Uterus (tissue), 4 donors: ENCODE data around the gene CAMKV. TPM values are rescaled to one million over a fixed set of nuclear protein-coding genes. Genes with fewer than 3 reads are reported as not detected.

ENCODE experiments used
- DNase-seq, 2 donors: peaks; one replicate each; pipeline ENCODE4 v3.0.0-alpha.2; 2019 to 2020
- H3K27ac ChIP-seq, 2 donors: fragments of 200-600 bp; sonication (generic); 1 replicate in 1 of 2; 2 replicates in 1 of 2; pipeline ENCODE4 v1.5.1; 2016 to 2018
- H3K27me3 ChIP-seq, 2 donors: fragments of 200-600 bp; sonication (generic); one replicate each; pipeline ENCODE4 v1.5.1; 2018 to 2019; ENCODE audit warnings: control low read depth in 1 of 2
- H3K36me3 ChIP-seq, 2 donors: fragments of 200-600 bp; sonication (generic); one replicate each; pipeline ENCODE4 v1.5.1; 2019; ENCODE audit warnings: control low read depth in 1 of 2
- H3K4me1 ChIP-seq, 2 donors: fragments of 200-600 bp; sonication (generic); one replicate each; pipeline ENCODE4 v1.5.1; 2018 to 2019; ENCODE audit warnings: control low read depth in 1 of 2
- H3K4me3 ChIP-seq, 2 donors: fragments of 200-600 bp; sonication (generic); 1 replicate in 1 of 2; 2 replicates in 1 of 2; pipeline ENCODE4 v1.5.1; 2018 to 2019; ENCODE audit warnings: mild to moderate bottlenecking in 1 of 2
- H3K9me3 ChIP-seq, 2 donors: fragments of 200-600 bp; sonication (generic); one replicate each; pipeline ENCODE4 v1.5.1; 2019; ENCODE audit warnings: control low read depth in 1 of 2
- POLR2A ChIP-seq, 2 donors: fragments of 450-650 bp; IDR thresholded peaks; one replicate each; pipeline ENCODE4 v1.6.1; 2016; ENCODE audit warnings: antibody characterized with exemption in 2 of 2, mild to moderate bottlenecking in 1 of 2, moderate library complexity in 1 of 2
- intact Hi-C: fragments of 100-400 bp; cut with DNase I; formaldehyde crosslinking; loops from one replicate; pipeline ENCODE4 v1.15.1; 2023; ENCODE audit warnings: low total_unique reads
- total RNA-seq, 4 donors: library from RNA; depleted of rRNA in 3 of 4; stranded (reverse); fragments of >200 nt in 3 of 4; gene quantifications; one replicate each; pipeline versions ENCODE4 v1.1.0 to v1.2.4, GENCODE V29; 2014 to 2023
- TF ChIP-seq, protein P1 (sequence below), 4 experiments: fragments of 200-600 bp in 2 of 4; fragments of 450-650 bp in 2 of 4; sonication (generic) in 2 of 4; IDR thresholded peaks; one replicate each; pipeline ENCODE4 v1.5.1; 2016 to 2019; ENCODE audit warnings: antibody characterized with exemption in 4 of 4, mild to moderate bottlenecking in 2 of 4, moderate library complexity in 1 of 4
- donor health status: DM: yes; HTN: yes; CAD: no.

CAMKV gene
- total RNA-seq, 4 donors from 2014 or later: 0.28 TPM; not detected in 3

DNA sequence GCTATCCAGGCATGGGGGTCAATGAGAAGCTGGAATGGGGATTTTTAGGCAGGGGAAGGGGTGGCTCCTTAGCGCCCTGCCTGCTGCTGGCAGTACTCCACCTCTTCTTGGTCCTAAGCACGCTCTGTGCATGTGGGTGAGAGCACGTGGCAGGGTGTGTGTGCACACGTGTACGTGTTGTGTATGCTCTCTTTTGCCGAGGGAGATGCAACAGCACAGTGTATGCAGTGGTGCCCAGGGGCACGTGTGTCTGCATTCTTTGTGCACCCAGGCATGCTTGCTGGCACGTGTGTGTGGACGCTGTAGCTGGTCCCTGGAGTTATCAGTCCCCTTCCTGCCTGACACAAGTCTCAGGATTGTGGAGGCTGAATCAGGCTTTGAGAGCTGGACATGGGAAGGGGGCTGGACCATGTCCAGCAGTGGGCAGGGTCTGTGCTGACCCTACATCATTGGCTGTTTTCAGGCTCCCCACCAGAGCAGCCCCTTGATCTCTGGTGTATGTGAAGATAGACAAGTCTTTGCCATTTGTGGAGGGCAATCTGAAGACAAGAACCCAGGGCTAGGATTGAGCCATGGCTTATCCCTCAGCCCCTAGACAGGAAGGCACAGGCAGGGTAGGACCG lies 1.9 kb upstream of the CAMKV start:
- no peak overlapping the region for H3K27ac ChIP-seq
- H3K9me3 ChIP-seq: no peaks in the 10 kb centered on the region
- H3K4me1 ChIP-seq: peaks cover 0 to 10% of the 10 kb centered on the region in 2 donors
- TF ChIP-seq POLR2A (IDR thresholded peaks at IDR 0.05): no peak
- TF ChIP-seq, protein P1, sequence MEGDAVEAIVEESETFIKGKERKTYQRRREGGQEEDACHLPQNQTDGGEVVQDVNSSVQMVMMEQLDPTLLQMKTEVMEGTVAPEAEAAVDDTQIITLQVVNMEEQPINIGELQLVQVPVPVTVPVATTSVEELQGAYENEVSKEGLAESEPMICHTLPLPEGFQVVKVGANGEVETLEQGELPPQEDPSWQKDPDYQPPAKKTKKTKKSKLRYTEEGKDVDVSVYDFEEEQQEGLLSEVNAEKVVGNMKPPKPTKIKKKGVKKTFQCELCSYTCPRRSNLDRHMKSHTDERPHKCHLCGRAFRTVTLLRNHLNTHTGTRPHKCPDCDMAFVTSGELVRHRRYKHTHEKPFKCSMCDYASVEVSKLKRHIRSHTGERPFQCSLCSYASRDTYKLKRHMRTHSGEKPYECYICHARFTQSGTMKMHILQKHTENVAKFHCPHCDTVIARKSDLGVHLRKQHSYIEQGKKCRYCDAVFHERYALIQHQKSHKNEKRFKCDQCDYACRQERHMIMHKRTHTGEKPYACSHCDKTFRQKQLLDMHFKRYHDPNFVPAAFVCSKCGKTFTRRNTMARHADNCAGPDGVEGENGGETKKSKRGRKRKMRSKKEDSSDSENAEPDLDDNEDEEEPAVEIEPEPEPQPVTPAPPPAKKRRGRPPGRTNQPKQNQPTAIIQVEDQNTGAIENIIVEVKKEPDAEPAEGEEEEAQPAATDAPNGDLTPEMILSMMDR (IDR thresholded peaks at IDR 0.05): no peak
- H3K36me3 ChIP-seq: no peaks in the 10 kb centered on the region
- no peak overlapping the region for H3K4me3 ChIP-seq
- intact Hi-C loops: no loop called here
- no peak for DNase-seq
- H3K27me3 ChIP-seq: peaks cover 6 to 16% of the 10 kb centered on the region in 2 donors

DNA sequence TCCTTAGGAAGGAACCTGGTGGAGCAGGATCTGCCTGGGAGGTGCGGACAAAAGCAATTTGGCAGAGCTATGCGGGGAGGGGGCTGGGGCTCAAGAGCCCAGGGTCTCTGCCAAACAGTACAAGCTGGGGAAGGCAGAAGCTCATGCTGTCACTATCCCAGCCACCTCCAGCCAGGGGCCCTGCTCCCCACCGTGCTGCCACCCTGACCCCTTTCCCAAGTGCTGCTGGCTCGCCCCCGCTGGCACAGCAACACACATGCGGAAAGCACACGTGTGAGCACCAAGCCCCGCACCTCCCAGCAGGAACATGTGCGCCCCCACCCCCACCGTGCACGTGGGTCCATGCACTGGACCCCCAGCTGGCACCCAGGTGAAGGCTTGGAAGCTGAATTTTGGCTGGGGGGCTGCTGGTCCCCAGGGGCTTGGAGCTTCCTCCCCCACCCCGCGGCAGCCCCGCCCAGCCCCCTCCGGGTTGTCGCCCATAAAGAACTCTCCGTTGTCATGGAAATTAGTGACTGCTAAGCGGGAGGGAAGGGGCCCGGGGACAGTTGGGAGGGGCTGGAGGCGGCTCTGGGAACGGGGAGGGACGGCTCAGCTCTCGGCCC lies 742 bp downstream of the CAMKV start:
- H3K36me3 ChIP-seq: no peaks in the 10 kb centered on the region
- no peak for TF ChIP-seq POLR2A (IDR thresholded peaks at IDR 0.05)
- TF ChIP-seq, protein P1 (IDR thresholded peaks at IDR 0.05): no peak
- H3K4me3 ChIP-seq: no peak overlapping the region
- no peak overlapping the region for H3K27ac ChIP-seq
- intact Hi-C loops: no loop called here
- no peak for DNase-seq
- peaks cover 0 to 10% of the 10 kb centered on the region in 2 donors for H3K4me1 ChIP-seq
- H3K27me3 ChIP-seq: peaks cover 6 to 16% of the 10 kb centered on the region in 2 donors
- H3K9me3 ChIP-seq: no peaks in the 10 kb centered on the region

DNA sequence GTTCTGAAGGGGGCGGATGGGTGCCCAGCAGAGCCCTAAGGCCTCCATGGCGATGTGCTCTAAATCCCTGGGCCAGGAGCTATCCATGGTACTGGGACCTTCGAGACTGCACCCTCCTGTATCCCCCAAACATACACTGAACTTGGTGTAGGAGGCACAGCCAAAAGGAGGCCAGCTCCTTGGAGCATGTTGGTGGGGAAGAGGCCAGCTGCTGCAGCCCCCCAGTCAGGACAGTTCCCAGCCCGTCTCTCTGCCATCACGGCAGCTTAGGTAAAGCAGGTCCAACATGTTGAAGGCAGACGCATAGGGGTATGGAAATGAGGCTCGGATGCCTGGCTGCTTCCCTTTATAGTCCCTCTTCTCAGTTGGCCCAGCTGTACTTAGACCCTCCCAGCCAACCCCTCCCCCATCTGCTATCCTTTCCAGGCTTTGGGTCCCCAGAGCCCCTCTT lies 1.8 kb downstream of the CAMKV start:
- intact Hi-C loops: no loop called here
- TF ChIP-seq, protein P1 (IDR thresholded peaks at IDR 0.05): no peak
- no peak for TF ChIP-seq POLR2A (IDR thresholded peaks at IDR 0.05)
- Histone ChIP-seq H3K4me3 (no peak overlapping the region), H3K9me3 (no peaks in the 10 kb centered on the region), H3K27me3 (peaks cover 6 to 16% of the 10 kb centered on the region in 2 donors), H3K4me1 (peaks cover 0 to 10% of the 10 kb centered on the region in 2 donors), H3K27ac (no peak overlapping the region), H3K36me3 (no peaks in the 10 kb centered on the region)
- no peak for DNase-seq

DNA sequence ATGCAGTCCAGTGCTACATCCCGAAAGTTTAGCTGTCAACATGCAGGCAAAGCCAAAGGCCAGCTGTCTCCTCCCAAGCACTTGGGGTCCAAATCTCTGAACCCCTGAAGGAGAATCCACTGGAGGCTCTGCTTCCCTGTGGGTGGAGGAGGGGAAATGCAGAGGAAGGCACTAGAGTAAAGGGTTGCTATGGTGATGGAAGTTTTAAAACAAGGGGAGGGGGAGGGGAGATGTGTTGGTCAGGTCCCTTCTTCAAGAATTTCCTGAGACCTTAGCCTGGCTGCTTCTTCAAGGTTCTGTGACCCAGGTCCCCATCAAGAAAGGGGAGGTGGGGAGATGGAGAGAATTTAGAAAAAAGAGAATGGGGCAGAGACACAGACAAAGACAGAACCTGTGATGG lies 2.3 kb downstream of the CAMKV start:
- TF ChIP-seq, protein P1 (IDR thresholded peaks at IDR 0.05): no peak
- no peak for TF ChIP-seq POLR2A (IDR thresholded peaks at IDR 0.05)
- Histone ChIP-seq H3K4me1 (peaks cover 0 to 10% of the 10 kb centered on the region in 2 donors), H3K9me3 (no peaks in the 10 kb centered on the region), H3K27me3 (peaks cover 6 to 16% of the 10 kb centered on the region in 2 donors), H3K4me3 (no peak overlapping the region), H3K36me3 (no peaks in the 10 kb centered on the region), H3K27ac (no peak overlapping the region)
- DNase-seq: no peak
- intact Hi-C loops: no loop called here

DNA sequence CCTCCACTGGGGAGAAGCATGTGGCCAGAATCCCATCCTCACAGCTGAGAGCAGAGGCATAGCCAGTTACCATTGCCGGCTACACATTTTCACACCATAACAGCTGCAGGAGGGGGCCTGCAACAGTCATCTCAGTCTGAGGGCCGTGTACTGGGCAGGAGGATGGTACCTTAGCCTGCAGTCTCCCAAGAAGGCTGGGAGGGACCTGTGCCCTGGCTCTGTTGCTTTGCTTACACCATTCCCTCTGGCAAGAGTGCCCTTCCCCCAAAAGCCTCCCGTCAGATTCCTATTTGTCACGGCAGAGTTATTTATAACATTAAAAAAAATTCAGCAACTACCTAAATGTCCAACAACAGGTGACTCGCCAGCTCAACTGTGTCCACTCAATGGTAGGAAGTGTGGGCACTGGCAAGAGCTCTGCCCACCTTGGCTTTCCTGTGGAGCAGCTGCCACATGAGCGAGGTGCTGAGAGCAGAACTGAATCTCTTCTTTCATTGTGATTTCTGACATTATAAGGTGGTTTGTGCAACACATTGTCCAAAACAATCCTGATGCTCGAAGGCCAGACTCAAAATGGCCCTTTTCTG lies 4.4 kb downstream of the CAMKV start:
- no peak overlapping the region for H3K27ac ChIP-seq
- H3K27me3 ChIP-seq: peaks cover 6 to 12% of the 10 kb centered on the region in 2 donors
- H3K9me3 ChIP-seq: no peaks in the 10 kb centered on the region
- no peak overlapping the region for H3K4me3 ChIP-seq
- no peak for DNase-seq
- intact Hi-C loops: no loop called here
- no peaks in the 10 kb centered on the region for H3K36me3 ChIP-seq
- H3K4me1 ChIP-seq: peaks cover 0 to 10% of the 10 kb centered on the region in 2 donors
- TF ChIP-seq, protein P1 (IDR thresholded peaks at IDR 0.05): no peak
- no peak for TF ChIP-seq POLR2A (IDR thresholded peaks at IDR 0.05)
